Measurements from ENCODE around the gene COL8A2. TPM values are rescaled to one million over a fixed set of nuclear protein-coding genes. Genes with fewer than 3 reads are reported as not detected.

COL8A2 gene
- total RNA-seq, 1 donor = 11.0 TPM

DNA sequence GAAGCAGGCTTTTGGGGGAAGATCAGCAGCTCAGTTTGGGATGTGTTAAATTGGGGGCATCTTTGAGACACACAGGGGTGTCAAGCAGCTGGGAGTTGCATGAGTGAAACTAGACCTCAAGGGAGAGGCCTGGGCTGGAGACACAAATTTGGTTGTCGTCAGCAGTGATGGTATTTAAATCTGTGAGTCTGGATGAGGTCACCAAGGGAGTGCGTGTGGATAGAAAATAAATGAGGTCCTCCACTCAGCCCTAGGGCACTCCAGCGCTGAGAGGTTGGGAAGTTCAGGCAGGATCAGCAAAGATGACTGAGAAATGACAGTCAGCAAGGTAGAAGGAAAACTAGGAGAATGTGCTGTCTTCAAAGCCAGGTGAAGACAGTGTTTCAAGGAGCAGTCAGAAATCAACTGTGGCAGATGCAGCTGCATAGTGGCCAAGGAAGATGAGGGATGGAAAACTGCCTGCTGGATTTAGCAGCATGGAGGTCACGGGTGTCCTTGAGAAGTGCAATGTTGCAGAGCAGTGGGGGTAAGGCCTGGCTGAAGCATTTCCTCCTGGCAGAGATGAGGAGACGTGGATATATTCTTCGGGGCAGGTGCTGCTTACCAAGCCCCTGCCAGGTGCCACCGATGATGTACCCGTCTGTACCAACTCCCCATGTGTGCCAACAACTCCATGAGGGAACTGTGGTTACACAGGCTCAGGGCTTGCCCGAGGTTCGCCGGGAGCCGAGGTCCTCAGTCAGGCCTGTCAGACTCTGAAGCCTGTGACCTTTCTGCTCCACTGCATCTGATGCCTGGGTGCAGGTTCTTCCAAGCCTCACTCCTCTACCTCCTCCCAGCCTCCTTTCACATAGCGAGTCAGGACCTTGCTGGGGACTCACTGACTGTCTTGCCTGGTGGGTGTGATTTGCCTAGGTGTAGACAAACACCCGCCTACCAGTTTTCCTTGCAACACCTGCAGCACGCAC lies 42.2 kb upstream of the COL8A2 start:
- DNase-seq (ENCODE audit: low read depth) = peak; percentile 56
- H3K4me3 ChIP-seq (ENCODE audit: low read depth, low read length) = no peak overlapping the region
- TF ChIP-seq, protein P1, sequence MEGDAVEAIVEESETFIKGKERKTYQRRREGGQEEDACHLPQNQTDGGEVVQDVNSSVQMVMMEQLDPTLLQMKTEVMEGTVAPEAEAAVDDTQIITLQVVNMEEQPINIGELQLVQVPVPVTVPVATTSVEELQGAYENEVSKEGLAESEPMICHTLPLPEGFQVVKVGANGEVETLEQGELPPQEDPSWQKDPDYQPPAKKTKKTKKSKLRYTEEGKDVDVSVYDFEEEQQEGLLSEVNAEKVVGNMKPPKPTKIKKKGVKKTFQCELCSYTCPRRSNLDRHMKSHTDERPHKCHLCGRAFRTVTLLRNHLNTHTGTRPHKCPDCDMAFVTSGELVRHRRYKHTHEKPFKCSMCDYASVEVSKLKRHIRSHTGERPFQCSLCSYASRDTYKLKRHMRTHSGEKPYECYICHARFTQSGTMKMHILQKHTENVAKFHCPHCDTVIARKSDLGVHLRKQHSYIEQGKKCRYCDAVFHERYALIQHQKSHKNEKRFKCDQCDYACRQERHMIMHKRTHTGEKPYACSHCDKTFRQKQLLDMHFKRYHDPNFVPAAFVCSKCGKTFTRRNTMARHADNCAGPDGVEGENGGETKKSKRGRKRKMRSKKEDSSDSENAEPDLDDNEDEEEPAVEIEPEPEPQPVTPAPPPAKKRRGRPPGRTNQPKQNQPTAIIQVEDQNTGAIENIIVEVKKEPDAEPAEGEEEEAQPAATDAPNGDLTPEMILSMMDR (IDR thresholded peaks at IDR 0.05; ENCODE audit: insufficient read depth, low read length) = no peak

DNA sequence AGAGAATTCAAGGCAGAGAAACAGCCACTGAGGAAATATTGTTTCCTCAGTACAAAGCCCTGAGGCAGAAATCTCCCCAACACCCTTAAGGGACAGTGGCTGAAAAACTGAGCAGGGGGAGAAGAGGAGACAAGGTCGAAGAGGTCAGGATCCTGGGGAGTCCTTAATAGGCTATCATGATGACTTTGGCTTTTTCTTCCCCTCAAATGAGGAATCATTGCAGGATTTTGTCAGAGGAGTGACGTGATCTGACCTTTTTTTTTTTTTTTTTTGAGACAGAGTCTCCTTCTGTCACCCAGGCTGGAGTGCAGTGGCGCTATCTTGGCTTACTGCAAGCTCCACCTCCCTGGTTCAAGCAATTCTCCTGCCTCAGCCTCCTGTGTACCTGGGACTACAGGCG lies 41.1 kb upstream of the COL8A2 start:
- DNase-seq (ENCODE audit: low read depth) = no peak
- H3K4me3 ChIP-seq (ENCODE audit: low read depth, low read length) = no peak overlapping the region
- TF ChIP-seq, protein P1 (IDR thresholded peaks at IDR 0.05; ENCODE audit: insufficient read depth, low read length) = no peak

DNA sequence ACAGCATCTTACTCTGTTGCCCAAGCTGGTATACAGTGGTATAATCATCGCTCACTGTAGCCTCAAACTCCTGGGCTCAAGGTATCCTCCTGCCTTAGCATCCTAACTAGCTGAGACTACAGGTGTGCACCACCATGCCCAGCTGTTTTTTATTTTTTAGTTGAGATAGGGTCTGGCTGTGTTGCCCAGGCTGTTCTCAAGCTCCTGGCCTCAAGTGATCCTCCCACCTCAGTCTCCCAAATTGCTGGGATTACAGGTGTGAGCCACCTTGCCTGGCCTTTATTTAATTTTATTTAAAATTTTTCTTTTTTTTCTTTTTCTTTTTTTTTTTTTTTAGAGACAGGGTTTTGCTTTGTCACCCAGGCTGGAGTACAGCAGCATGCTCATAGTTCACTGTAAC lies 40.1 kb upstream of the COL8A2 start:
- H3K4me3 ChIP-seq (ENCODE audit: low read depth, low read length) = no peak overlapping the region
- DNase-seq (ENCODE audit: low read depth) = no peak
- TF ChIP-seq, protein P1 (IDR thresholded peaks at IDR 0.05; ENCODE audit: insufficient read depth, low read length) = no peak

DNA sequence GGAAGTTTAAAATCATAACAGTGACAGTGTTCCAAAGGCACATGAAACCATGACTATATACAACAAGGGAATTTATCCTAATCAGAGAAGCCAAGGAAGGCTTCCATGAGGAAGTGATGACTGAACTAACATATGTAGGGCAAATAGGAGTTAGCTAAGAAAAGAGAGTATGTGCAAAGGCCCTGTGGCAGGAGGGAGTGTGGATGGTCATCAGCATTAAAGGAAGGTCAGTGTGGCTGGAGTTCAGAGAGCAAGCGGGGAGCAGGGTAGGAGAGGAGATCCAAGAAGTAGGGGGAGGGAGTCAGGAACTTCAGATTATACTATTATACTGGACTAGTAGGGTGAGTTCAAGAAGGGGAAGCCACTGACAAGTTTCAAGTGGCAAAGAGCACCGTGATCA lies 39.3 kb upstream of the COL8A2 start:
- H3K4me3 ChIP-seq (ENCODE audit: low read depth, low read length) = no peak overlapping the region
- DNase-seq (ENCODE audit: low read depth) = no peak
- TF ChIP-seq, protein P1 (IDR thresholded peaks at IDR 0.05; ENCODE audit: insufficient read depth, low read length) = no peak

DNA sequence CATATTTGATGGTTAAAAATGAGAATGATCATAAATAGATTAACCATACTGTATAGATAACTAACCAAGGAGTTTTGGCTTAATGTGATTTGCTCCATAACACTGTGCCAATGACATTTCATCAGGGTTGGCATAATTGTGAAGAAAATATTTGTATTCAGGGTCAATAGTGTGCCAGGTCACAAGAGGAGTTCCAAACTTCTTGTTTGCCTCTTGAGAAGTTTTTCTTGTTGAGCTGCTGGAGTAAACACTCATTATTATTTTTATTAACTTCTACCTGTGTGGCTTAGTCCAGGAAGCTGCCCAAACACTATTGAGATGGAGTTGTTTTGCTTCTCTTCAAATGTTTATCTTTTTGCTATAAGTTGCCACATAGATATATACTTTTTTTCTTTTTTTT lies 38.4 kb upstream of the COL8A2 start:
- H3K4me3 ChIP-seq (ENCODE audit: low read depth, low read length) = no peak overlapping the region
- TF ChIP-seq, protein P1 (IDR thresholded peaks at IDR 0.05; ENCODE audit: insufficient read depth, low read length) = no peak
- DNase-seq (ENCODE audit: low read depth) = no peak

DNA sequence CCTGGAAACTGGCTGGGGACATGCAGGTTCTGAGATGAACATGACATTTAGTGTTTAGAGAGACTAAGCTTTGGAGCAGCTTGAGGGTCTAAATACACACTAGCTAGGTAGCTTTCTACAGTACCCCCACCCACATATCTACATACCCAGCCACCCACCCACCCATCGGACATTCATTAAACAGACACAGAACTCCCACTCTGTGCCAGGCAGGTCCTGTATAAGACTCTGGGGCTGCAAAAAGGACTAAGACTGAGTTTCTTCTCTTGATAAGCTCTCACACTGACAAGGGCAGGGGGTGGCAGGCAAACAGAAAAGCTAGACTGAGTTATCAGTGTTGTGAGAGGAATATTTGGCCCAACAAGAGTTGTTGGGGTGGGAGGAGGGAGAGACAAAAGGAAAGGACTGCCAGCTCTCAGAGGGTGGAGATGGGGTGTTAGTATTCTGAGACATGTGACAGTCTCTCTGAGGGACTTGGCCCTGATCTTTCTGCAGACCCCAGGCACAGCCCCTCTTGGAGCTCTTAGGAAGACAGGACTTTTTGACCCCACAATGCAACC lies 37.7 kb upstream of the COL8A2 start:
- TF ChIP-seq, protein P1 (IDR thresholded peaks at IDR 0.05; ENCODE audit: insufficient read depth, low read length) = no peak

More for the DNA sequence above, 37.7 kb upstream of the COL8A2 start:
- H3K4me3 ChIP-seq (ENCODE audit: low read depth, low read length) = no peak overlapping the region
- DNase-seq (ENCODE audit: low read depth) = no peak
